GM18873 (cell line): ENCODE measurements around the gene PIGC.

Source experiments
- ATAC-seq: cut with Tn5 transposase; IDR thresholded peaks from one replicate; pipeline ENCODE4 v1.9.1; 2021; ENCODE audit warnings: mild to moderate bottlenecking, moderate library complexity, moderate number of reproducible peaks; ENCODE audit not compliant: unreplicated experiment, low FRiP score

Gene PIGC

GRCh38 chr1:172443666-172444453 is at the start of gene PIGC:
Gene PIGC (minus strand): TSS chr1:172444069. CDS start chr1:172442622, 1,447 bp downstream.
- ATAC-seq, result peak; percentile 94

GRCh38 chr1:172492421-172492820 is 48.6 kb upstream of the PIGC start:
- ATAC-seq, result no peak

GRCh38 chr1:172489847-172490246 is 46.0 kb upstream of the PIGC start:
- no peak for ATAC-seq

DNA sequence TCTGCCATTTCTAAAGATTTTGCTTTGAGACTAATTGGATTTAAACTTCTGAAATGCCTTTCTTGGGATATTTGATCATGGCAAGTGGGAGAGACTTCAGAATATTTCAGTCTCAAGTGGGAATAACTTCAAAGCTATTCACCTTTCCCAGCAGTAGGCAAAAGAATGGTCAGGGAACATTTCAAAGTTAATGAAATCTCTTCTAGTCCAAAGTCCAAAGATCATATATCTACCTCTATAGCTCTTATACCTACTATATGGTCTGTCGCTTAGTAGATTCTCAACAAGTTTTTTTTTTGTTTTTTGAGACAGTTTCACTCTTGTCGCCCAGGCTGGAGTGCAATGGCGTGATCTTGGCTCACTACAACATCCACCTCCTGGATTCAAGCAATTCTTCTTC is 44.5 kb upstream of the PIGC start:
- ATAC-seq, result no peak

GRCh38 chr1:172487550-172487949 is 43.7 kb upstream of the PIGC start:
- ATAC-seq, result no peak

DNA sequence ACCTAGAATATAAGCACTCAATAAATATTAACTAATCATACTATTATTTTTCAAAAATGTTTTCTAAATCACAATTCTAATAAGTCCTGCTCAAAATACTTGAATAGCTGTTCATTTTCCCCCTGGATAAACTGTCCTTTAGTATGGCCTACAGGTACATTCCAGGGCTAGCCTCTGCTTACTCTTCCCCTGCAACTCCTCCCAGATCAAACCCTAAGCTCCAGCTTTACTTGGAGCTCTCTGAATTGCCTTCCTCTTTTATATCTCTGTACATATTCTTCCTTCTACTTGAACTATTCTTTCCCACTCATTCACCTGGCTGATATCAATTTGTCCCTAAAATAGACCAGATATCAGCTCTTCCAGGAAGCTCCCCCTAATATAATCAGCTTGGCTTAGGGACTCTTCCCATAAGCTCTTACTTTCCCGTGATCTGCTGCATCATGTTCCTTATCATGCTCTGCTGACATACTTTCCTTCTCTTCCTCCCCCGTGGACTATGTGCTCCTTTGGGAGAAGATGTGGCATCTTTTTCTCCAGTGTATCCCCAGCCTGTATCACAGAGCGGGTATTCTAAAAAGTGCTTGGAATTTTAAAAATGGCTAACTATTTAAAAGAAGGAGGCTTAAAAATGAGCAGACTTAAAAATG is 43.1 kb upstream of the PIGC start:
- no peak for ATAC-seq

GRCh38 chr1:172485626-172486025 is 41.8 kb upstream of the PIGC start:
- ATAC-seq, result no peak

DNA sequence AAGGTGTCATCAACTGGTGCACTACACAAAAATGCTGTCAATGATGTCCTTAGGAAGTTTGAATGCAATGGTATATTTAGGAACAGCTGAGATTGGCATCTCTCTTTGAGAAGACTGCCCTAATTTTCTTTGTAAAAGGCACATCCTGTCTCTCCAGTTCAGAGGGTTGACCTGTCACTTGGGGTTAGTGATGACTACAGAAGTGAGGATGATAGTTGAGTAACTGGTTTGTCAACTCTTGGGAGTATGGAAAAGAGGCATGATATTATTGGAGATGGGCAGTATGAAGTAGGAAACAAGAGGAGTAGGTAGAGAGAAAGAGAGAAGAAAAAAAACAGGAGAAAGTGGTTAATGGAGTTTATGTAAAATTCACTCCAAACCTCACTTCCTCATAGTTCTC is 40.4 kb upstream of the PIGC start:
- ATAC-seq, result no peak

GRCh38 chr1:172483448-172483847 is 39.6 kb upstream of the PIGC start:
- no peak for ATAC-seq

DNA sequence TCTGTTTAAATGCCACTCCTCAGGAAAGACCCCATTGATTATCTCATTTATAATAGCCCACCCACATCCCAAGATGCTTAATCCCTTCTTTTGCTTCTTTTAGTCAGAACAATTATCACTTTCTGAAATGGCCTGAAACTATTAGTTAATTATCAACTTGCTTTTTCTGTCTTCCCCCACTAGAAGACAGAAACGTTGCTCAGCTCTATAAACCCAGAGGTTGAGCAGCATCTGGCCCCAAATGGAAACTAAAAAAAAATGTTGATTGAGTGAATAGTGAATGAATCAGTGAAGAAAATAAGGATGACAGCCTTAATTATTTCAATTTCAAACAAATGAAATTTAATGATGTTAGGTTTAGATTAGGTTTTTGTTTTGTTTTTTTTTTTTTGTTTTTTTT is 38.2 kb upstream of the PIGC start:
- ATAC-seq, result no peak

GRCh38 chr1:172480431-172480830 is 36.6 kb upstream of the PIGC start:
- ATAC-seq, result no peak

- ATAC-seq, result no peak
These were observed 34.6 kb upstream of the PIGC start for GRCh38 chr1:172478485-172478884.

- no peak for ATAC-seq
These were observed 33.9 kb upstream of the PIGC start for GRCh38 chr1:172477741-172478140.

DNA sequence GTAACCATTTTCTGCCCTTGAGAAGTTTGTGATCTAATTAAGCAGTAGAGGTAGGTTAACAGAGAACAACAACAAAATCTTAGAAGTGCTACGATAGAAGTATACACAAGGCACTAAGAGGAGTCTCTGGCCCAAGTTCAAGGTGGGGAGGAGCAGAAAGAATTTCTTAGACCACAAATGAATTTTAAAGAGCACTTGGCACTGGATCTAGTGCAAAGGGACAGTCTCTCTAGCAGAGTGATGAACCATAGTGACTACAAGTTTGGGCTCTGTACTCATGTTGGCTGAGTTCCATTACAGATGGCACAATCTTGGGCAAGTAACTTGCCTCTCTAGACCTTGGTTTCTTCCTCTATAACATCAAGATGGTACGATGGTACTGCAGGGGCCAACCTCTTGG is 33.3 kb upstream of the PIGC start:
- no peak for ATAC-seq

DNA sequence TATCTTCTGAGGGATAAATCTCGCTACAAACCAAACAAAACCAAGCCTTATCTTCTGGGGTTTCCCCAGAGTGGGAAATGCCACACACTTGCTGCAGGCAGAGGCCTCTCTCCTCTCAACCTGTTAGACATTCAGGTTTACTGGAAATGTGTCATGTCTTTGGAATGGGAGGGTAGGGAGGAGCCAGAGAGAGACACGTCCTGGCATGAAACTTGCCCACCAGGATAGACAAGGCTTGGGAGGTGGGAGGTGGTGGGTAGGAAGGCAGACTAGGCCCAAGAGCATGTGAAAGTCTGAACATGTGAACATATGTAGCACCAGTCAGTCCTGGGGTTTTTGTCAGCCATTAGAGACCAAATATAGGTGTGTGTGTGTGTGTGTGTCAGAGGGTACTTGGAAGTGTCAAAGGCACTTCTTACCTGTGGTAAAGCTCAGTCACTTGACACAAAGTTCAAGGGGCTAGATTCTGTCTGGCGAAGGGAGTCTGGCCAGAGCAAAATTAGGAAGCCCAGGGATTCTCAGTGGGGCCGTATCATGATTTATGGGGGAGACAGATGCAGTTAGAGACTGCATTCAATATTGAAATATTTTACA is 32.4 kb upstream of the PIGC start:
- ATAC-seq, result no peak

- no peak for ATAC-seq
These were observed 30.0 kb upstream of the PIGC start for GRCh38 chr1:172473842-172474241.

DNA sequence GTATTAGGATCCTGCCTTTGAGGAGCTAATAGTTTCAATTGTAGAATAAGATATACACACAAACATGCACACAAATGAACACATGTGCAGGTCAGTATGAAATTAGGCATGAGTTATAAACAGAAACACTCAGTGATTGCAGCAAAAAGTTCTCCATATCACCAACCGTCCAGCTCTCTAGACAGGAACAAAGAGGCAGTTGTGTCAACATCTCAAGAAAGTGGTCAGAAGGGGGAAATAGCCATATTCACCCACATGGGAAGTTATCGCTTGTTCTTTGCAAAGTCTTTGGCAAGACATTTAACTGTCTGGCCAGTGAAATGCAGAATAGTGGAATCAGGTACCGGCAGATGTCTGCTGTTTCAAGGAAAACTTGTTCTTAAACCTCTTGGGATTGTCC is 29.4 kb upstream of the PIGC start:
- no peak for ATAC-seq

- ATAC-seq, result no peak
These were observed 28.6 kb upstream of the PIGC start for GRCh38 chr1:172472495-172472894.

DNA sequence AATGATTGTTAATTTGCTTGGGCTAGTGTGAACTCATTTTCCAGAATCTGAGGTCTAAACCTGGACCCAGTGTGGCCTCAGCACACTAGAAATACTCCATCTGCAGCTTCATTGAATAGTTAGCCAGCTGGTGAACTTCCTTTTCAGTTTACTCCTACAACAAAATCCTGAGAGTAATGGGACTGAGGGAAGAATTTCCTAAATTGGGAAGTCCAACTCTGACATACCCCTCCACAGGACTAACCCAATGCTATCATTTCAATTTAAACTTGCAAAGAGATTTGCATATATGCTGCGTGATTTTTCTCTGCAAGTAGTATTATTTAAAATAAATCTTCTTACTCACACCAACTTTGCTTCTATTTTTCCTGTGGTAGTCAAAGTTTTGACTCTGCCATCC is 27.8 kb upstream of the PIGC start:
- no peak for ATAC-seq

DNA sequence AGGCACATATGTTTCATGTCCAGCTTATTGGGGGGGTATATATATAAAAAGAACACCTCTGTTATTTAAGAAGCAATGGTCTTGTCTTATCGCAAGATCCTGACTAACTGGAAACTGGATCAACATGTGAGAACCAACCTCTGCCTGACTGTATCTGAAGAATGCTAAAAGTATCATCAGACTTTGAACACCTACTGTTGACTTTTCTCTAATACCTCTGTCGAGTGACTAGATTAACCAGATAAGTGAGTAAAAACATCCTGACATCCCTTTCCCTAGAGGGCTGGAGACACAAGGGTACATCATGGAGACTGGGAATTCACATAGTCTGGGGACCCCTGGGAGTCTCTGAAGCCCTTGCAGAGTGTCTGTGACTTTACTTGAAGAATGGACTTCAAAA is 26.3 kb upstream of the PIGC start:
- no peak for ATAC-seq

GRCh38 chr1:172469717-172470116 is 25.8 kb upstream of the PIGC start:
- no peak for ATAC-seq

DNA sequence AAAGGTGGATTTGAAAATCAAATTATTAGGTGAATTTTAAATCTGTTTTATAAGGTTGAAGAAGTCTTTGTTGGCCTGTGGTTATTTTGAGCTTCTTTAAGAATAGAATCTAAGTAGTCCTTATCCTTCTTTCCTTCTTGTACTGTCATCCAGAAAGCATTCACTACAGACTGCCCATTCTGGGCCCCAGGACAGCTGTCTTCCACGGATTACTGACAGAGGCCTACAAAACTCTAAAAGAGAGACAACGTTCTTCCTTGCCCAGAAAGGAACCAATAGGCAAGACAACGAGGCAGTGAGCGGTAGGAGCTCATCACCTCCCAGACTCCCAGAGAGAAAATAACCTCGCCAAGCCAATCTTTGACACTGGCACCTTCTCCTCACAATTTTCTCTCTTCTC is 24.4 kb upstream of the PIGC start:
- no peak for ATAC-seq
